Activated T-helper 17 cell treated with anti-CD3 and anti-CD28 coated beads, Interleukin-2, amount 50 U/mL, for 72 hours (primary cell): ENCODE results near the gene RIC3. TPM values are rescaled to one million over a fixed set of nuclear protein-coding genes. Genes with fewer than 3 reads are reported as not detected.
A peak's percentile ranks its signal among the peaks of the same experiment; 100 is the strongest.

ENCODE experiments used
- ATAC-seq: fragments of 150-1000 bp; cut with Tn5 transposase; replicated peaks from 2 replicates; pipeline ENCODE4 v1.10.0; 2021; ENCODE audit warnings: mild to moderate bottlenecking, moderate library complexity
- H3K27ac Mint-ChIP-seq: one replicate; pipeline ENCODE4 v1.8.0; 2022; ENCODE audit warnings: mixed read lengths
- H3K27me3 Mint-ChIP-seq: one replicate; pipeline ENCODE4 v1.8.0; 2022; ENCODE audit warnings: mixed read lengths
- H3K36me3 Mint-ChIP-seq: one replicate; pipeline ENCODE4 v1.8.0; 2022; ENCODE audit warnings: low read depth, mild to moderate bottlenecking, mixed read lengths
- H3K4me1 Mint-ChIP-seq: one replicate; pipeline ENCODE4 v1.8.0; 2022; ENCODE audit warnings: mixed read lengths
- H3K4me3 Mint-ChIP-seq: one replicate; pipeline ENCODE4 v1.8.0; 2022; ENCODE audit warnings: mild to moderate bottlenecking, mixed read lengths
- H3K9me3 Mint-ChIP-seq: one replicate; pipeline ENCODE4 v1.8.0; 2022; ENCODE audit warnings: mixed read lengths
- total RNA-seq, 2 donors: library from RNA; stranded (reverse); gene quantifications; one replicate each; pipeline ENCODE4 v1.2.3, GENCODE V29; 2022

Gene RIC3
- total RNA-seq, 2 donors from 2014 or later = 11.5 to 13.4 TPM

DNA sequence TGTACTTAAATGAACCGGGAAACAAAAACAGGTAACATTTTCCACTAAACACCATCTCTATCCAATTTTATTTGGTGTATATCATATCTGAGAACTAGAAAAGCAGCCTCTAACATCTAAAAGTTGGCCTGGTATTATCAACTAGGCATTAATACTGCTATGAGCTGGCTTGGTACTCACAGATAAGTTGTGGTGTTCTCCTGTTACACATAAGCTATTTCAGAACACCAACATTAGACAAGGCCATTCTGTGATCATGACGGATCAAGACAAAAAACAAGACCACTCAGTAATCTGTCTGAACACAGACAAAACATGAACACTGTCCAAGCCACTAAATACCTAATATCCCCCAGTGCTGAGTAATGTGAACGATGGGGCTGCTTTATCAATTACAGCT, 11.9 kb downstream of the RIC3 start:
- no peaks in the 10 kb centered on the region for H3K27me3 Mint-ChIP-seq
- no peaks in the 10 kb centered on the region for H3K9me3 Mint-ChIP-seq
- no peak for ATAC-seq
- H3K36me3 Mint-ChIP-seq = no peaks in the 10 kb centered on the region
- no peaks in the 10 kb centered on the region for H3K4me1 Mint-ChIP-seq
- no peak overlapping the region for H3K27ac Mint-ChIP-seq
- no peak overlapping the region for H3K4me3 Mint-ChIP-seq

DNA sequence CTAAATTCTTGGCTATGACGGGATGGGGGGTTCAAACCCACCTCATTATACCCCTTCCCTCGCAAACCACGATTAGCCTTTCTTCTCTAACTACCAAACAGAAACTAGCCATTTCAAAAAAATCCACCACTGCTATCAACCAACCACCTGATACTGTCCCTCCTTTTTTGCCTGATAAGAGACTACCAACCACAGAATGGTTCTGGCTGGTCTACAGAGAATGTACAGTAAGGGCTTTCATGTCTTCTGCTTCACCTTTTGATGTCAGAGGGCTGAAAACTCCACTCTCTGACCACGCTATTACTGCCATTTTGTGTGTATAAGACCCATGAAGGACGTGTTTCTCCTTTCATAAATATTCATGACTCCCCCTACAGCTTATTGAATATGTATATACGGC, 19.1 kb downstream of the RIC3 start:
- Mint-ChIP-seq H3K27me3 (no peaks in the 10 kb centered on the region), H3K36me3 (peaks cover 19% of the 10 kb centered on the region), H3K27ac (no peak overlapping the region), H3K9me3 (peaks cover 4% of the 10 kb centered on the region), H3K4me1 (no peaks in the 10 kb centered on the region), H3K4me3 (no peak overlapping the region)
- no peak for ATAC-seq

DNA sequence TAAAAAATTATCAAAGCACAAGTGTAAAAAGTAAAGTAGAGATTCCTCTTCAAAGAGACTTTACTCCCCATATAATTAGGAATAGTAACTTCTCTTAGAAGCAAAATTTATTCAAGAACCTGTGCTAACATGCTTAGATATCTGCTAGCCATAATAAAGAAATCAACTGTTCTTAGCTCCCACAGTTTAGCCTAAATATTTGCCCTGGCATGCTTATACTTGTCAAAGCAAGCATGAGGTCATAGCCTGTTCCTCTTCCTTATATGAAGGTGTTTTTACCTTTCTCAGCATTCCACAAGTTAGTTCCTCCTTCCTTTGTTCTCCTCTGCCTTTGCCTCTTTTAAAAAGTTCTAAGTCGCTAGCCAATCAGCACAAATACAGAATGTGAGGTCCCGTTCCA, 30.3 kb downstream of the RIC3 start:
- H3K27me3 Mint-ChIP-seq = no peaks in the 10 kb centered on the region
- ATAC-seq = no peak
- no peaks in the 10 kb centered on the region for H3K4me1 Mint-ChIP-seq
- no peak overlapping the region for H3K27ac Mint-ChIP-seq
- peaks cover 58% of the 10 kb centered on the region for H3K36me3 Mint-ChIP-seq
- no peaks in the 10 kb centered on the region for H3K9me3 Mint-ChIP-seq
- H3K4me3 Mint-ChIP-seq = no peak overlapping the region

DNA sequence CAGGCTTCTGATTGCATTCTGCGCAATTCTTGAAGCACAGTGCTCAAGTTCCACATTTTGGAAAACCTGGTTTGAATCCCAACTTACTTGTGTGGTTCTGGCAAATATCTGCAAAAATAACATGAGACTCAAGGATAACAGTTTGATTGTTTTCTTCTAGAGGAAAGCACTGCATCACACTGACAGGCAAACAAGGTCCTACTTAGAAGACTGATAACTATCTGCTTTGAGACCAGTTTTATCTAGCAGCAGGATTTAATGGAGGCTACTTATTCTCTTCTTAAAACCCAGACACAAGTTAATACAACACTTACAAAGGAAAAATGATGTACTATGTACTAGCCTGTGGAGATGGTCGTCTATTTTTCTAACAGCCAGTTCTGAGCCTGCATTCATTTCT, 41.4 kb downstream of the RIC3 start:
- peaks cover 4% of the 10 kb centered on the region for H3K4me1 Mint-ChIP-seq
- no peak overlapping the region for H3K27ac Mint-ChIP-seq
- H3K9me3 Mint-ChIP-seq = no peaks in the 10 kb centered on the region
- H3K4me3 Mint-ChIP-seq = no peak overlapping the region
- H3K36me3 Mint-ChIP-seq = peaks cover 34% of the 10 kb centered on the region
- no peaks in the 10 kb centered on the region for H3K27me3 Mint-ChIP-seq
- ATAC-seq = no peak

DNA sequence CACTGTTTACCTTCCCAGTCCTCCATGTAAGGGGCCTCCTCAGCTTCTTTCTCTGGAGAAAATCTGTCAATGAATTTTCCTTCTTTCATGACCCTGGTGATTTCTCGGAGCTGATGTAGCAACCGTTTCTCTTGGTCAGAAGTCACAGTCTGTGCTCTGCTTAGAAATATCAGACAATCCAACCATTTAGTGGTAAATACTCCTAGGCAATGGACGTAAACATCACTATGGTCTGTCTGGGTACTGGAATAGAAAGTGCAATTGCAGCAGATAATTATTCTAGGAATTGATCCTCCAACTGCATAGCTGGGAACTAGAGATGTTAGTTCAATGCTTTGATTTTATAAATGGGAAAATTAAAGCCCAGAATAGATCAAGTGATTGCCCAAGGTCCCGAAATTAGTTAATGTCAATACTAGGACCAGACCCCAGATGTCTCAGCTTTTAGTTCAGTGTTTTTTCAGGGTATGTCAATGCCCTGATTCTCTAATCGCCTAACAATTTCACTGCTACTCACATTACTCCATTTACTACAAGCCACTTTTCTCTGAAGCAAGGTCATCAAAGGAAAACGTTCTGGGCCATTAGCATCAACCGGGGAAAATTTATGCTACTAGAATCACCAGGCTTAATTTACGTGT, 42.1 kb downstream of the RIC3 start:
- Mint-ChIP-seq H3K36me3 (peaks cover 40% of the 10 kb centered on the region), H3K4me1 (peaks cover 4% of the 10 kb centered on the region)
- ATAC-seq = no peak

DNA sequence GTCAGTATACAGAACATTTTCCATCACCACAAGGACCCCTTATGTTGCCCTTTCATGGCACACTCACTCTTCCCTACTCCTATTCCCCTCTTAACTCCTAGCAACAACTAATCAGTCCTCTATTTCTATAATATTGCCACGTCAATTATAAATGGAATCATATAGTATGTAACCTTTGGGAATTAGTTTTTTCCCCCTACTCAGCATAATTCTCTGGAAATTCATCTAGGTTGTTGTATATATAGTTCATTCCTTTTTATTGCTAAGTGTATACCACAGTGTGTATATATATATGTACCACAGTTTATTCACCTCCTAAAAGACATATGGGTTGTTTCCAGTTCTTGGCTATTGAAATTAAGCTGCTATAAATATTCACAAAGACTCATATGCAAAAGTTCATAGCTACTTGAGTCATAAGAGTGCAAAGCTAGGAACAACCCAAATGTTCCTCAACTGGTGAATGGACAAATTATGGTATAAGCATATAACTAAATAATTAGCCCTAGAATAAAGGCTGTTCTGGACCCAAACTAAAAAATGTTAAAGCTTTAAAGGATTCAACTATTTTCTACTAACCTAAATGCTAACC, 46.6 kb downstream of the RIC3 start:
- Mint-ChIP-seq H3K36me3 (peaks cover 55% of the 10 kb centered on the region), H3K4me3 (no peak overlapping the region), H3K4me1 (peaks cover 4% of the 10 kb centered on the region), H3K27me3 (no peaks in the 10 kb centered on the region), H3K27ac (no peak overlapping the region), H3K9me3 (no peaks in the 10 kb centered on the region)
- no peak for ATAC-seq

More for the DNA sequence above, 42.1 kb downstream of the RIC3 start:
- Mint-ChIP-seq H3K9me3 (no peaks in the 10 kb centered on the region), H3K4me3 (no peak overlapping the region), H3K27ac (no peak overlapping the region), H3K27me3 (no peaks in the 10 kb centered on the region)

DNA sequence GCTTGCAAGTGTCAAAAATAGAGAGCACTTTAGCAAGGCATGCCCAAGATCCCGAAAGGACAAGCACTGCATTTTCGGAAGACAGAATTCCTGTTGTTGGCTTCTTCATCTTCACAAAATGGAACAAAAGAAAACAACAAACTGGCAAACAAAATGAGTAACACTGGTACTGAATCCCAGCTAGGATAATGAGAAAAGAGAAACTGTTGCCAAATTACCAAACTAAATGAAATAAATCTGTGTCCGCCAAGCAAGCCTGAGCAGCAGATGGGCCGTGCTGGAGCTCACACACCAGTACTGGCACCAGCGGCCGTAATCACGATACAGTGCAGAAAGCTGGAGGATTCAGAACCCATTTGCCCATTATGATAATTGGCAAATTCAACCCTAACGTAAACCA, 57.2 kb downstream of the RIC3 start:
- Mint-ChIP-seq H3K27me3 (no peaks in the 10 kb centered on the region), H3K27ac (no peak overlapping the region), H3K4me3 (no peak overlapping the region), H3K9me3 (peaks cover 6% of the 10 kb centered on the region), H3K36me3 (peaks cover 69% of the 10 kb centered on the region), H3K4me1 (no peaks in the 10 kb centered on the region)
- no peak for ATAC-seq

DNA sequence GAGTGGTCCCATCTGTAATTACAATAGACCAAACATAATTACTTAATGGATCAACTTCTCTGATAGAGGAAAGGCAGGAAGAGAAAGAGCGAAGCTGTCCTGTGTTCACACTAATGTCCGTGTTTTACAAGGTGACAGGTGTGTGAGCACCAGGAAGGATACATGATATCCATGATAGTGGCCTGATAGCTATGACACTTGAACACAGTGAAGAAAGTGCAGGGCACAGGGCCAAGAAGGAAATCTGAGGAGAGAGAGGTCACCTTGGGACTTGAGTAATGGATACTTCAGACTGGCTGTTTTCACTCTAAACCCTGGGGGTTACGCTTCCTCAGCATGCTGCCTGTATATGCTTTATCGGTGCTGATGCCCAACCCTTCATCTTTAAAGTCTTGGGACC, 58.4 kb downstream of the RIC3 start:
- H3K9me3 Mint-ChIP-seq = peaks cover 6% of the 10 kb centered on the region
- peaks cover 68% of the 10 kb centered on the region for H3K36me3 Mint-ChIP-seq
- H3K27ac Mint-ChIP-seq = no peak overlapping the region
- ATAC-seq = no peak
- H3K4me3 Mint-ChIP-seq = no peak overlapping the region
- no peaks in the 10 kb centered on the region for H3K27me3 Mint-ChIP-seq
- H3K4me1 Mint-ChIP-seq = no peaks in the 10 kb centered on the region

DNA sequence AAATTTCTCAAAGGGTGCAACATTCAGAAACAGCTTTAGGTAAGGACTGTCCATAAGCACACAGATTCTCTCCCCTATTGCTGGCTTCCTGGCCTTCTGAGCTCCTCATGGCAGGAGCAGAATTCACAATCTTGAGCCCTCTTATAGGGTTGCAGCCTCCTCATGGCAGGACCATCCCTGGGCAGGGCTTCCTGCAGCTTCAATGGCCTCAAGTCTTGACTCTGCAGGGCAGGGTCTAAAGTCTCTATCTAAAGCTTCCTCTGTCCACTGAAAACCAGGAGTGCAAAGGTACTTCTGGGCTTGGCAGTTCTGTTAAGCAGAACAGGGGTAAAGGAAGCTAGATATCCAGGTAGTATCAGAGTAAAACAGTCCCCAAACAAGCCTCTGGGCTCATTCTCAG, 59.1 kb downstream of the RIC3 start:
- peaks cover 2% of the 10 kb centered on the region for H3K9me3 Mint-ChIP-seq
- H3K27ac Mint-ChIP-seq = peak overlapping the region; percentile 4
- H3K4me1 Mint-ChIP-seq = no peaks in the 10 kb centered on the region
- ATAC-seq = no peak
- no peaks in the 10 kb centered on the region for H3K27me3 Mint-ChIP-seq
- no peak overlapping the region for H3K4me3 Mint-ChIP-seq
- peaks cover 62% of the 10 kb centered on the region for H3K36me3 Mint-ChIP-seq

DNA sequence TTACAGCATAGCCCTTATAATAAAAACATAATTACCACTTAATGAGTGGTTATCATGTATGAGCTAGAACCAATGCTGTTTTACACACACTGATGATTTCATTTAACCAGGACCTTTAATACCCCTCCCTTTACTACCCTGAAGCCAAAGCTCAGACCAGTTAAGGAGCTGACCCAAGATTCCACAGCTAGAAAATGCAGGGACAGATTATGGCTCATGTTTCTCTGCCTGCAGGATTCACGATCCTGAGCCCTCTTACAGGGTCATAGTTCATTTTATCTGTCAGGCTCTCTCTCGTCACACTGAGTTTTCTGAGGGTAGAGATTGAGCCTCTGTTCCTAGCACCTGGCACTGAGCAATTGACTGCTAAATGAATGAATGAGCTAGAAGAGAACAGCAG, 60.4 kb downstream of the RIC3 start:
- no peaks in the 10 kb centered on the region for H3K27me3 Mint-ChIP-seq
- no peak overlapping the region for H3K4me3 Mint-ChIP-seq
- H3K9me3 Mint-ChIP-seq = no peaks in the 10 kb centered on the region
- peaks cover 52% of the 10 kb centered on the region for H3K36me3 Mint-ChIP-seq
- H3K4me1 Mint-ChIP-seq = no peaks in the 10 kb centered on the region
- no peak overlapping the region for H3K27ac Mint-ChIP-seq
- no peak for ATAC-seq

DNA sequence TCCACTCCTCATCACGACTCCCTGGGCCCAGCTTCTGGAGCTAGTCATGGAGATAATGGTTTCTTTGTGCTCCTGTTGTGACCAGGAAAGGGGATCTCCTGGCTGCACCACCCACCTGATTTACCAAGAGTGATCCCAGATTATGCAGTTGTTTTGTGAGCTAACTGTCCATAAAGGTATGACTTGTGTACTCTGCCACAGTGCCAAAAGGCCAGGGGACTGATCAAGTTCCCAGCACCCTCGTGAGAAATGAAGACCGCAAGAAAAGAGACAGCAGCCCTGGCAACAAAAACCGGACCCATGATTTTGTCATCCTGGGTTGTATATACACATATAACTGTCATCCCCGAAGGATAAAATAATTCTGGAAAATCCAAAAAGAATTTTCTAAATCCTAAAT, 61.2 kb downstream of the RIC3 start:
- H3K4me3 Mint-ChIP-seq = no peak overlapping the region
- no peaks in the 10 kb centered on the region for H3K4me1 Mint-ChIP-seq
- peaks cover 52% of the 10 kb centered on the region for H3K36me3 Mint-ChIP-seq

DNA sequence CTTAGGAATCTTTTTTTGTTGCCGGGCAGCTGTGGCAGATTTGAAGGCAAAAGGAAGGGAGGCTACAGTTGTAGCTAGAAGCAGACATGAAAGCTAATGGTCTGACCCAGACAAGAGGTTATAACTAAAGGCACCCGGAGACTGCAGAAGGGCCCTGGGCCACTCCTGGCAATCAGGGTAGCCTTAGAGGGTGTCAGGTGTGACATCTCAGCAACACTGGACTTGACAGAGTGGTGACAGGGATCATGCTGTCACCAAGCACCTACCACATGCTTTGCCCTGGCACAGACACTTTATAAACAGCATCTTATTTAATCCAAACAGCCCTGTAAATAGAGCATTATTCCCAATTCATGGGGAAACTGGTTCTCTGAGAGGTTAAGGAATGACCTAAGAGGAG, 62.1 kb downstream of the RIC3 start:
- Mint-ChIP-seq H3K36me3 (peaks cover 52% of the 10 kb centered on the region), H3K27ac (no peak overlapping the region), H3K9me3 (no peaks in the 10 kb centered on the region), H3K4me3 (no peak overlapping the region), H3K4me1 (no peaks in the 10 kb centered on the region), H3K27me3 (no peaks in the 10 kb centered on the region)
- no peak for ATAC-seq

More for the DNA sequence above, 61.2 kb downstream of the RIC3 start:
- no peaks in the 10 kb centered on the region for H3K27me3 Mint-ChIP-seq
- H3K27ac Mint-ChIP-seq = no peak overlapping the region
- ATAC-seq = no peak
- H3K9me3 Mint-ChIP-seq = no peaks in the 10 kb centered on the region

DNA sequence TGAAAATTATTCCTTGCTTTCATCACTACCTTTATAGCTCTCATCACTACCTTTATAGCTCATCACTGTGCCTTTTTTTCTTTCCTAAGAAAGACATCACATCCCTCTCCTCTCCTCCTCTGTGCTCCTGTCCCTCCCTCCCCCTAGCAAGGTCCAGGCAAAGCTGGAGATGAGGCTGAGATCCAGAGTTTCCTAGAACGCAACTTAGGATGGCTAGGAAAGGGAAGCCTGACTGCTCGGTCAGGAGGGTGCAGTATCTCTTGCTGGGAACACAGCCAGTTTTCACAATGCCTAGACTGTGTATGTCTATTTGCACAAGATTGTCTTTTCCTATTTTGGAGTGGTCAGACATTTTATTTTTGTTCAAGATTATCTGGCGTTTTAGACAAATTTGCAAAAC, 63.2 kb downstream of the RIC3 start:
- no peak for ATAC-seq
- Mint-ChIP-seq H3K4me1 (no peaks in the 10 kb centered on the region), H3K9me3 (no peaks in the 10 kb centered on the region)

DNA sequence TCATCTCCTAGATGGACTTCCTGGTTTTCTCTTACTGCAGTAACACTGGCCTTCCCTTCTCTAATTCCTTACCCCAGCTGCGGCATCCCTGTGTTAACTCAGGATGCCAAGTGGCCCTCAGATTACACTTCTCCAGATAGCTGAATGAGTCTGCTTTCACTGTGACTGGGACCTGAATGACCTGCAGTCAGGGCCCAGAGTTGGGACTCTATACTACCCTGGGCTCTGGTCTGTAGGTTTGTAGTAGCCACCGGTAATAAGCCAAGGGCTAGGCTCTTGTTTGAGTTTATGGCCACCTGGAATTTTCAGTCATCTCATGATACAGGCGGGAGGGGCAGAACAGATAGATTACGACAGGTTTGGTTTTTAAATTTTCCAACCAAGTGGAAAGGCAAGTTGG, 63.7 kb downstream of the RIC3 start:
- Mint-ChIP-seq H3K4me1 (no peaks in the 10 kb centered on the region), H3K27ac (no peak overlapping the region)

More for the DNA sequence above, 63.2 kb downstream of the RIC3 start:
- H3K27me3 Mint-ChIP-seq = no peaks in the 10 kb centered on the region
- peaks cover 42% of the 10 kb centered on the region for H3K36me3 Mint-ChIP-seq
- no peak overlapping the region for H3K27ac Mint-ChIP-seq
- H3K4me3 Mint-ChIP-seq = no peak overlapping the region

DNA sequence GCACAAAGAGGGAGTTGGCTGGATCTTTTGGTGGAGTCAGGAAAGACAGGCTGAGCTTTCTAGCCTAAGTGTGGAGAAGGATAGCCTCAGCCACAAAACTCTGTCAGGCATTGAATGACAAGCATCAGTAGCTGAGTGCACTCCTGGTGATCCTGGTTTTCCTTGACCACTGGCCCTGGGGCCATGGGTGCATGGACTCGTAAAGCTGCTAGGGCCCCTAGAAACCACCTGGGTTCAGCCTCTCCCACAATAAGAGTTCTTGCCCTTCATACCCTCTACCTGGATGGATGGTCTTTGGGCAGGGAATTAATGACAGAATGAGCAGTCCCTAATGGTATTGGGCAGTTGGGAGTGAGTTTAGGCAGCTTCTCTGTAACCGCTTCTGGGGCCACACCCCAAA, 64.9 kb downstream of the RIC3 start:
- H3K27ac Mint-ChIP-seq = no peak overlapping the region
- H3K9me3 Mint-ChIP-seq = no peaks in the 10 kb centered on the region
- peaks cover 27% of the 10 kb centered on the region for H3K36me3 Mint-ChIP-seq
- H3K4me1 Mint-ChIP-seq = no peaks in the 10 kb centered on the region
- H3K4me3 Mint-ChIP-seq = no peak overlapping the region
- no peaks in the 10 kb centered on the region for H3K27me3 Mint-ChIP-seq
- no peak for ATAC-seq

More for the DNA sequence above, 63.7 kb downstream of the RIC3 start:
- Mint-ChIP-seq H3K9me3 (no peaks in the 10 kb centered on the region), H3K36me3 (peaks cover 37% of the 10 kb centered on the region), H3K27me3 (no peaks in the 10 kb centered on the region), H3K4me3 (no peak overlapping the region)
- ATAC-seq = no peak
